ENCODE results near the gene MCM10. TPM values are rescaled to one million over a fixed set of nuclear protein-coding genes. Genes with fewer than 3 reads are reported as not detected.

The MCM10 gene
- total RNA-seq, 1 donor from 2014 or later: 5.0 TPM

- peaks cover 2% of the 10 kb centered on the region for H3K27me3 Mint-ChIP-seq (ENCODE audit: unreplicated experiment)
- no peak for DNase-seq
- TF ChIP-seq, protein P1, sequence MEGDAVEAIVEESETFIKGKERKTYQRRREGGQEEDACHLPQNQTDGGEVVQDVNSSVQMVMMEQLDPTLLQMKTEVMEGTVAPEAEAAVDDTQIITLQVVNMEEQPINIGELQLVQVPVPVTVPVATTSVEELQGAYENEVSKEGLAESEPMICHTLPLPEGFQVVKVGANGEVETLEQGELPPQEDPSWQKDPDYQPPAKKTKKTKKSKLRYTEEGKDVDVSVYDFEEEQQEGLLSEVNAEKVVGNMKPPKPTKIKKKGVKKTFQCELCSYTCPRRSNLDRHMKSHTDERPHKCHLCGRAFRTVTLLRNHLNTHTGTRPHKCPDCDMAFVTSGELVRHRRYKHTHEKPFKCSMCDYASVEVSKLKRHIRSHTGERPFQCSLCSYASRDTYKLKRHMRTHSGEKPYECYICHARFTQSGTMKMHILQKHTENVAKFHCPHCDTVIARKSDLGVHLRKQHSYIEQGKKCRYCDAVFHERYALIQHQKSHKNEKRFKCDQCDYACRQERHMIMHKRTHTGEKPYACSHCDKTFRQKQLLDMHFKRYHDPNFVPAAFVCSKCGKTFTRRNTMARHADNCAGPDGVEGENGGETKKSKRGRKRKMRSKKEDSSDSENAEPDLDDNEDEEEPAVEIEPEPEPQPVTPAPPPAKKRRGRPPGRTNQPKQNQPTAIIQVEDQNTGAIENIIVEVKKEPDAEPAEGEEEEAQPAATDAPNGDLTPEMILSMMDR (IDR thresholded peaks at IDR 0.05; ENCODE audit: partially characterized antibody, unreplicated experiment): no peak
- H3K4me3 Mint-ChIP-seq (ENCODE audit: unreplicated experiment): no peak overlapping the region
- no peak overlapping the region for H3K27ac Mint-ChIP-seq (ENCODE audit: unreplicated experiment)
- peaks cover 6% of the 10 kb centered on the region for H3K36me3 Mint-ChIP-seq (ENCODE audit: unreplicated experiment)
- no peaks in the 10 kb centered on the region for H3K4me1 Mint-ChIP-seq (ENCODE audit: low read depth, unreplicated experiment)
- no peaks in the 10 kb centered on the region for H3K9me3 Mint-ChIP-seq (ENCODE audit: unreplicated experiment)
These were observed 42.5 kb upstream of the MCM10 start for GRCh38 chr10:13118784-13119410.

- TF ChIP-seq, protein P1 (IDR thresholded peaks at IDR 0.05; ENCODE audit: partially characterized antibody, unreplicated experiment): no peak
- peaks cover 2% of the 10 kb centered on the region for H3K27me3 Mint-ChIP-seq (ENCODE audit: unreplicated experiment)
- no peaks in the 10 kb centered on the region for H3K9me3 Mint-ChIP-seq (ENCODE audit: unreplicated experiment)
- H3K36me3 Mint-ChIP-seq (ENCODE audit: unreplicated experiment): peaks cover 12% of the 10 kb centered on the region
- no peaks in the 10 kb centered on the region for H3K4me1 Mint-ChIP-seq (ENCODE audit: low read depth, unreplicated experiment)
- no peak overlapping the region for H3K4me3 Mint-ChIP-seq (ENCODE audit: unreplicated experiment)
- no peak for DNase-seq
- peak overlapping the region; percentile 2 for H3K27ac Mint-ChIP-seq (ENCODE audit: unreplicated experiment)
These were observed 40.4 kb upstream of the MCM10 start for GRCh38 chr10:13120786-13121499.

GRCh38 chr10:13121500-13121854 is 39.9 kb upstream of the MCM10 start:
- DNase-seq: no peak
- H3K36me3 Mint-ChIP-seq (ENCODE audit: unreplicated experiment): peaks cover 12% of the 10 kb centered on the region
- H3K9me3 Mint-ChIP-seq (ENCODE audit: unreplicated experiment): no peaks in the 10 kb centered on the region
- no peaks in the 10 kb centered on the region for H3K4me1 Mint-ChIP-seq (ENCODE audit: low read depth, unreplicated experiment)
- TF ChIP-seq, protein P1 (IDR thresholded peaks at IDR 0.05; ENCODE audit: partially characterized antibody, unreplicated experiment): no peak
- peaks cover 2% of the 10 kb centered on the region for H3K27me3 Mint-ChIP-seq (ENCODE audit: unreplicated experiment)
- no peak overlapping the region for H3K4me3 Mint-ChIP-seq (ENCODE audit: unreplicated experiment)
- H3K27ac Mint-ChIP-seq (ENCODE audit: unreplicated experiment): no peak overlapping the region

GRCh38 chr10:13136651-13137050 is 24.7 kb upstream of the MCM10 start:
- Mint-ChIP-seq H3K36me3 (ENCODE audit: unreplicated experiment) (peaks cover 7% of the 10 kb centered on the region), H3K4me3 (ENCODE audit: unreplicated experiment) (no peak overlapping the region), H3K9me3 (ENCODE audit: unreplicated experiment) (peaks cover 1% of the 10 kb centered on the region), H3K27me3 (ENCODE audit: unreplicated experiment) (no peaks in the 10 kb centered on the region), H3K27ac (ENCODE audit: unreplicated experiment) (no peak overlapping the region), H3K4me1 (ENCODE audit: low read depth, unreplicated experiment) (peaks cover 16% of the 10 kb centered on the region)
- TF ChIP-seq, protein P1 (IDR thresholded peaks at IDR 0.05; ENCODE audit: partially characterized antibody, unreplicated experiment): no peak
- DNase-seq: no peak

- no peak for DNase-seq
- H3K9me3 Mint-ChIP-seq (ENCODE audit: unreplicated experiment): peaks cover 1% of the 10 kb centered on the region
- no peaks in the 10 kb centered on the region for H3K27me3 Mint-ChIP-seq (ENCODE audit: unreplicated experiment)
- peaks cover 16% of the 10 kb centered on the region for H3K4me1 Mint-ChIP-seq (ENCODE audit: low read depth, unreplicated experiment)
- no peak overlapping the region for H3K27ac Mint-ChIP-seq (ENCODE audit: unreplicated experiment)
- TF ChIP-seq, protein P1 (IDR thresholded peaks at IDR 0.05; ENCODE audit: partially characterized antibody, unreplicated experiment): no peak
- peaks cover 7% of the 10 kb centered on the region for H3K36me3 Mint-ChIP-seq (ENCODE audit: unreplicated experiment)
- H3K4me3 Mint-ChIP-seq (ENCODE audit: unreplicated experiment): no peak overlapping the region
These were observed 22.2 kb upstream of the MCM10 start for GRCh38 chr10:13139150-13139549.
